ENCODE data around the gene SCAMP2. TPM values are rescaled to one million over a fixed set of nuclear protein-coding genes. Genes with fewer than 3 reads are reported as not detected.

Gene SCAMP2, protein sequence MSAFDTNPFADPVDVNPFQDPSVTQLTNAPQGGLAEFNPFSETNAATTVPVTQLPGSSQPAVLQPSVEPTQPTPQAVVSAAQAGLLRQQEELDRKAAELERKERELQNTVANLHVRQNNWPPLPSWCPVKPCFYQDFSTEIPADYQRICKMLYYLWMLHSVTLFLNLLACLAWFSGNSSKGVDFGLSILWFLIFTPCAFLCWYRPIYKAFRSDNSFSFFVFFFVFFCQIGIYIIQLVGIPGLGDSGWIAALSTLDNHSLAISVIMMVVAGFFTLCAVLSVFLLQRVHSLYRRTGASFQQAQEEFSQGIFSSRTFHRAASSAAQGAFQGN
- 19.2 and 24.8 TPM in 2 replicates for total RNA-seq

DNA sequence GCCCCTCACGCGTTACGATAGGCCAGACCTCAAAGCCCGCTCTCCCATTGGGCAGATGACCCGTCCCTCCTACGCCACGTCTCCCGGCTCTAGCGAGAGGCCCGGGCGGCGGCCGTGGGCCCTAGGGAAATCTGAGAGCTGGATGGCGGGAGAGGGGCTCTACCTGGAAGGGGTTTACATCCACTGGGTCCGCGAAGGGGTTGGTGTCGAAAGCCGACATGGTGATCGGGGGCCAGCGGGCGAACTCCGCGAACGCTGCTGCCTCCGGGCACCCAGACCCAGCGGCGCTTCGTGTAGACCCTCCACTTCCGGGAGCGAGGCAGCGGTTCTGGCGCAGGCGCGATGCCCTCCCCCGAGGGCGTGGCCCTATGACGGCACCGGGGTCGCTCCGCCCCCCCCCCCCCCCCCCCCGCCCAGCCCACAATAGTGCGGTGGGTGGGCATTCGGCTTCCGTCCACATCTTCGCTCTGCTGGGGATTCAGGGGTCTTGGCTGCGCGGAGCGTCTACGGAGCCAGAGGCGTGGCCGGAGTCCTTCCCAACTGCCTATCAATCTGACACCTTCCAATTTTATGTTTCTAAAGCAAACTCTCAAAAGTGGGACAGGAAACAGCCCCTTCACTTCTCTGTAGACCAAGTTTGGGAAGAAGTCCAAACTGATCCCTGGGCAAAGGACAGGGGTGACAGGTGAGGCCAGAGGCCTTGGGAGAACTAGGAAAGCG lies at the start of gene SCAMP2:
SCAMP2 (minus strand) TSS at position 330 of the 720 bp plus-strand sequence; CDS start at position 220, 110 bp downstream.

DNA sequence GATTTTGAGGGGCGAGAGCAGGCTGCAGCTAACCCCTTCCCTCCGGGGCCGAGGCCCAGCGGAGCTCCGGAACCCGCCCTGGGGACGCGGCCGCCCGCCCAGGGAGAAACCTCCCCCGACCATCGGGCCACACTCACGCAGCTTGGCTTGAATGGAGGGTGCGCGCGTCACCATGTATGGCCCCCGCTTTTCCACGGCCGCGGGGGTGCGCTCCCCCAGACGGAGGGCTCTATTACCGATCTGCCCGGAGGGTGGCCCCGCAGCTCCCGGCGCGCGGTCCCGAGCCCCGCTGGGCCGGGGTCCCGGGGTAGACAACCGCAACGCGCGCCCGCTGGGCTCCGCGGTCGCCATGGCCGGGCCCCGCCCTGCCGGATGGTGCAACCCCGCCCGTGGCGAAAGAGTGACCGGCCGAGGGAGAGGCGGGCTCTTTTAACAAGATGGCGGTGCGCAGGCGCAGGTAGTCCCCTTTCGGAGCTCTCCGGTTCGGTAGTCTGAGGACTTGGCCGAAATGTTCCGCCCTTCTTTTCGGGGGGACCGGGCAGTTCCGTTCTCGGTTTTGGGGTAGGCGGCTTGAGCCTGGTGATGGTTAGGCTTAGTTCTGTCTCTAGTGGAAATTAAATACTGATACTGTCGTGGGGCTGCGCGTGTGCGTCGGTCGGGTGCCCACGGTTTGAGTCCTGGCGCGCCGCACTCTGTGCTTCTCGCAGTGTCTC lies 33.4 kb upstream of the SCAMP2 start, which contains the start of gene FAM219B:
FAM219B (minus strand) TSS at position 402 of the 713 bp plus-strand sequence; CDS start at position 351, 51 bp downstream.

DNA sequence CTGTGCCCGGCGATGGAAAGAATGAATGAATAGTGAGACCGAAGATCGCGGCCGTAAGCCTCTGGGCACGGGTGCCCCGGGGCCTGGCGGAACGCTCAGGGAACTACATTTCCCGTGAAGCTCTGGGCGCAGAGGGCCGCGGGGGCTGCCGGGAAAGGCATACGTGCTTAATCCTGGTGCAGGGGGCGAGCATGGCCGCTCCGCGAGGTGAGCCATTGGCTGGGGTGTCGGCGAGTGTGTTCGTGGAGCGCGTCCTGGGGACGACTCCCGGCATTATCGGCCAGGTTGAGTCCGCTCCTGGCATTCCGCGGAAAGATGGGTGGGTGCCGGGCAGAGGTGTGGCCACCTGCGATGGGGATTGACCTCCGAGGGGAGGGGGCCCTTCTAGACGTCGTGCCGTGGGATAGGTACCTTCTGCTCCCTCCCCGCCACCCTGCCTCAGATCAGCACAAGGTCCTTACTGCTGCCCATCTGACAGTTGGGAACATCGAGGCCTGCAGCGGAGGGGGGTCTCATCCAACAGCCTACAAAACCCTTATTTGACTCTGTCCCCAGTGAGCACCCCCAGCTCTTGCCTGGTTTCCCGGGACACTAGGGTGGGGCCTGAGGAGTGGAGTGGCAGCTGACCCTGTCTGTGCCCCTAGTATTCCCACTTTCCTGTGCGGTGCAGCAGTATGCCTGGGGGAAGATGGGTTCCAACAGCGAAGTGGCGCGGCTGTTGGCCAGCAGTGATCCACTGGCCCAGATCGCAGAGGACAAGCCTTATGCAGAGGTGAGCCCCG lies 16.9 kb upstream of the SCAMP2 start, which contains the start of gene MPI:
MPI (plus strand) TSS at position 160 of the 782 bp plus-strand sequence; CDS start at position 192, 32 bp downstream.

DNA sequence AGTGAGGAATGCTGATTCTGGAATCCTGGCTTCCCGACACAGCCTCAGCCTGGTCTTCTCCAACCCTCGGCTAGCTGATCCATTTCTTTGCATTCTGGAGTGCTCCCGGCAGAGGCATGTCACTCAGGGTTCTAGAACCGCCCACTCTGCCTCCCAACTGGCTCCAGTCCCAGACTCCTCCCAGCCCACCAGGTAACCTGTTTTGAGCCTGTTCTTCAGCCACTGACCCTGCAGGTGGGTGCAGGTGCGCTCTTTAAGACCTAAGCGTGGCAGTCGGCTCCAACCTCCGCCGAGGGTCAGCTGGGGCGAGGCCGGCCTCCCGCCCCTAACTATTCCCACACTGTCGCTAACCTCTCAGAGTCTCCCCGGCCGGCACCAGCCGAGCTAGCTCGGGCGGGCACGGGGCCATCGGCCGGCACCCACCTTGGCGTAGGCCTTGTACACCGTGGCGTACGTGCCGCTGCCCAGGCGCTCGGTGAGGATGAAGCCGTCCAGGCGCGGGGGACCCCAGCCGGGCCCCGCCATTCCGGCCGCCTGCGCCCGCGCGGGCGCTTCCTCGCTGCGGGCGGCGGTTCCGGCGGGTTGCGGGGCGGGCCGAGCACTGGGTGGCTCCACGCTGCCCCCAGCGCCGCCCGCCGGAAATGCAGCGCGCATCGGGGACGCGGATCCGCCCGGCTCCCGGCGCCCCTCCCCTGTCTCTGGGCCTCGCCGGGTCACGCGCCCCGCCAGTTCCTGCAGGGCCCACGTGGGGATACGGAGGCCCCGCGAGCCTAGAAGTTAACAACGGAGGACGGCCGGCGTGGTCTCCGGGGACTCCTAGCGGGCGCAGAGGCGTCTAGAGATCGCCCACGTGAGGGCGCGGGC lies 30.4 kb downstream of the SCAMP2 start, which contains the start of gene ULK3:
ULK3 (minus strand) TSS at position 576 of the 864 bp plus-strand sequence; CDS start at position 525, 51 bp downstream.

DNA sequence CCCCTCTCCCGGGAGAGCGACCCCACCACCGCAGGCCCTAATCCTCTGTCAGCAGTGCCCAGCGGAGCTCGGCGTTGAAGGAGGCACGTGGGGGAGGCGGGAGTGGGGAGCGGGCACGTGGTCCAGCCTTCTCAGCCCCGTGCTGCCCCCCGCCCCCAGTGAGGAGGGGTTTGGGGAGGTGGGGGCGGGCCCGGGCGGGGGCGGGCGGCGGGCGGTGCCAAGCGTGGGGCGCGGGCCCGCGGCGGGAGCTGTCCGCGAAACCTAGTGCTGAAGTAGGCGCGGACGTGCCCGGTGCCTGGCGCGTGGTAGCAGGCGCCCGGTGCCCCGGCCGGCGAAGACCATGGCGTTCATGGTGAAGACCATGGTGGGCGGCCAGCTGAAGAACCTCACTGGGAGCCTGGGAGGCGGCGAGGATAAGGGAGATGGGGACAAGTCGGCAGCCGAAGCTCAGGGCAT lies 46.8 kb downstream of the SCAMP2 start, which contains the start of gene CPLX3:
CPLX3 (plus strand) TSS at position 264 of the 456 bp plus-strand sequence; CDS start at position 341, 77 bp downstream.

DNA sequence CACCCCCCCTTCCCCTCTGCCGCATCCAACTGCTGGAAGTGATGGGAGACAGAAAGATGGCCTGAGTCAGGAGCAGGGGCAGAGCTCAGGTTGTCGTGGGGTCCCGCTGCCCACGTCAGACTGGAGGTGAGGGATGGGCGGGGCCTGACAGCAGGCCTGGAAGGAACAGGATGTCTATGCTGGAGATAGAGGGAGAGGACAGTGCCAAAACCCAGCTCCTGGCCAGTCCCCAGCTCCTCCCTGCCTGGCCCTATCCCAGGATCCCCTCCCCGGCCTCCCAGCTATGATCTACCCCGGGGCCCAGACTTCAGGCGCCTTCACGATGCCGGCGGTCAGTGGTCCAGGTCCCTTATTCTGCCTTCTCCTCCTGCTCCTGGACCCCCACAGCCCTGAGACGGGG lies 60.6 kb downstream of the SCAMP2 start, which contains the start of gene LMAN1L:
LMAN1L (plus strand) TSS at position 303 of the 400 bp plus-strand sequence; CDS start at position 323, 20 bp downstream.

Other genes with a start within 250 kb of the SCAMP2 start
- 10.6 and 10.7 TPM in 2 replicates for gene EDC3, start 177.3 kb downstream of the SCAMP2 start, total RNA-seq
- 1.6 and 3.0 TPM in 2 replicates for gene CYP1A1, start 147.8 kb downstream of the SCAMP2 start, total RNA-seq
- gene CYP1A2, start 124.5 kb downstream of the SCAMP2 start, total RNA-seq = not detected in 2 replicates
- gene CSK, start 91.3 kb downstream of the SCAMP2 start, total RNA-seq = 29.6 and 34.8 TPM in 2 replicates
- gene LMAN1L, start 60.5 kb downstream of the SCAMP2 start, total RNA-seq = not detected in 2 replicates
- not detected in 2 replicates for gene CPLX3, start 46.7 kb downstream of the SCAMP2 start, total RNA-seq
- gene ULK3, start 30.2 kb downstream of the SCAMP2 start, total RNA-seq = 18.2 and 27.2 TPM in 2 replicates
- gene MPI, start 16.7 kb upstream of the SCAMP2 start, total RNA-seq = 63.3 and 128 TPM in 2 replicates
- 34.1 and 44.5 TPM in 2 replicates for gene FAM219B, start 33.5 kb upstream of the SCAMP2 start, total RNA-seq
- 47.1 and 71.1 TPM in 2 replicates for gene COX5A, start 64.7 kb upstream of the SCAMP2 start, total RNA-seq
- 11.0 and 14.7 TPM in 2 replicates for gene RPP25, start 83.4 kb upstream of the SCAMP2 start, total RNA-seq
- 2.6 and 9.4 TPM in 2 replicates for gene SCAMP5, start 122.2 kb upstream of the SCAMP2 start, total RNA-seq
- 8.8 and 18.2 TPM in 2 replicates for gene PPCDC, start 150.2 kb upstream of the SCAMP2 start, total RNA-seq